ENCODE results near the gene HVCN1.
A peak's percentile ranks its signal among the peaks of the same experiment; 100 is the strongest.

HVCN1 gene

DNA sequence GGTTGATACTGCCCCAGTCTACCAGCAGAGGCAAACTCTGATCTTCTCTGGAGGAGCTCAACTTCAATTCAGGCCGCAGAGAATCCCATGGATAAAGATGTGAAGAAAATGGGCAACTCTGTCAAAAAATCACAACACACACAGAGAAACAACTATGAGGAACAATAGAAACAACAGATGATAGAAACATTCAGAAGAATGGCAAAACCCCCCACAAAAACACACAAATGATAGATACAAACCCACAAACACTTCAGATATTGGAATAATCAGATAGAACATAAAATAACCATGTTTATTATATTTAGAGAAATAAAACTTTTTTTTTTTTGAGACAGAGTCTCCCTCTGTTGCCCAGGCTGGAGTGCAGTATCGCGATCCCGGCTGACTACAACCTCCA lies 20.0 kb upstream of the HVCN1 start:
- Histone ChIP-seq H2BK120ac (ENCODE audit: insufficient read depth, low read length, poor library complexity) (no peak overlapping the region), H3K4me2 (ENCODE audit: low read length) (no peak overlapping the region), H3K79me2 (ENCODE audit: control insufficient read depth, insufficient read depth, low read length, poor library complexity) (no peaks in the 10 kb centered on the region), H3K4me3 (ENCODE audit: low read depth, low read length) (no peak overlapping the region), H3K9me3 (ENCODE audit: insufficient read depth, low read depth, low read length) (no peaks in the 10 kb centered on the region), H3K27ac (ENCODE audit: low read depth, low read length) (no peak overlapping the region), H4K8ac (ENCODE audit: low read depth, low read length) (no peak overlapping the region), H3K23ac (ENCODE audit: low read length) (no peak overlapping the region), H3K4ac (ENCODE audit: low read depth, low read length) (no peak overlapping the region), H3K36me3 (ENCODE audit: control insufficient read depth in 1 of 2, insufficient read depth in 2 of 2, low read length in 2 of 2) (no peaks in the 10 kb centered on the region), H3K18ac (ENCODE audit: low read length) (no peak overlapping the region), H3K27me3 (ENCODE audit: insufficient read depth, low read length) (no peaks in the 10 kb centered on the region), H4K91ac (ENCODE audit: low read depth, low read length) (no peak overlapping the region), H3K14ac (ENCODE audit: low read length) (no peak overlapping the region), H4K12ac (ENCODE audit: low read depth, low read length) (no peak overlapping the region), H3K79me1 (ENCODE audit: low read length) (no peaks in the 10 kb centered on the region), H2AK5ac (ENCODE audit: low read length) (no peak overlapping the region), H3K9ac (ENCODE audit: low read length) (no peak overlapping the region), H2BK12ac (ENCODE audit: low read length) (no peak overlapping the region), H2BK5ac (ENCODE audit: low read depth, low read length, poor library complexity) (no peak overlapping the region), H3K4me1 (ENCODE audit: control insufficient read depth in 1 of 2, insufficient read depth in 2 of 2, low read length in 2 of 2) (no peaks in the 10 kb centered on the region), H2AFZ (ENCODE audit: insufficient read depth, low read length, poor library complexity) (no peak overlapping the region)
- WGBS (ENCODE audit: extremely low coverage, insufficient coverage, insufficient read length): no CpG with 5 or more reads among the region's 4 CpGs
- no peak for DNase-seq

DNA sequence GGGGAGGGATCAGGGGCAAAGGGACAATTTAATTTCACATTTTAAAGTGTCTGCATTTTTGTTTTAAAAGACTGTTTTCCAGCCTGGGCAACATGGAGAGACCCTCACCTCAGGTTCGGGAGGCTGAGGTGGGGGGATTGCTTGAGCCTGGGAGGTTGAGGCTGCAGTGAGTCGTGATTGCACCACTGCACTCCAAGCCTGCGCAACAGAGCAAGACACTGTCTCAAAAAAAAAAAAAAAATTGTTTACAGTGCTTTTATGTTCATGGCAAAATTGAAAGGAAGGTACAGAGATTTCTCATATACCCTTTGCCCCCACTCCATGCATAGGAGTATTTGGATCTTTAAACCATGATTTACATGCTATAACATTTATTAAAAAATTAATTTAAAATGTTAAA lies 16.4 kb upstream of the HVCN1 start:
- Histone ChIP-seq H4K91ac (ENCODE audit: low read depth, low read length) (no peak overlapping the region), H4K8ac (ENCODE audit: low read depth, low read length) (no peak overlapping the region), H3K4me3 (ENCODE audit: low read depth, low read length) (no peak overlapping the region), H2AFZ (ENCODE audit: insufficient read depth, low read length, poor library complexity) (no peak overlapping the region), H3K14ac (ENCODE audit: low read length) (no peak overlapping the region), H3K27ac (ENCODE audit: low read depth, low read length) (no peak overlapping the region), H3K36me3 (ENCODE audit: control insufficient read depth in 1 of 2, insufficient read depth in 2 of 2, low read length in 2 of 2) (no peaks in the 10 kb centered on the region), H4K12ac (ENCODE audit: low read depth, low read length) (no peak overlapping the region), H2BK12ac (ENCODE audit: low read length) (no peak overlapping the region), H3K79me1 (ENCODE audit: low read length) (no peaks in the 10 kb centered on the region), H3K27me3 (ENCODE audit: insufficient read depth, low read length) (no peaks in the 10 kb centered on the region), H3K23ac (ENCODE audit: low read length) (no peak overlapping the region), H3K79me2 (ENCODE audit: control insufficient read depth, insufficient read depth, low read length, poor library complexity) (no peaks in the 10 kb centered on the region), H3K4ac (ENCODE audit: low read depth, low read length) (no peak overlapping the region), H3K9me3 (ENCODE audit: insufficient read depth, low read depth, low read length) (no peaks in the 10 kb centered on the region), H3K9ac (ENCODE audit: low read length) (no peak overlapping the region), H3K18ac (ENCODE audit: low read length) (no peak overlapping the region), H3K4me2 (ENCODE audit: low read length) (no peak overlapping the region), H2AK5ac (ENCODE audit: low read length) (no peak overlapping the region), H2BK120ac (ENCODE audit: insufficient read depth, low read length, poor library complexity) (no peak overlapping the region), H2BK5ac (ENCODE audit: low read depth, low read length, poor library complexity) (no peak overlapping the region), H3K4me1 (ENCODE audit: control insufficient read depth in 1 of 2, insufficient read depth in 2 of 2, low read length in 2 of 2) (no peaks in the 10 kb centered on the region)
- DNase-seq: no peak
- no CpG with 5 or more reads among the region's 3 CpGs for WGBS (ENCODE audit: extremely low coverage, insufficient coverage, insufficient read length)

GRCh38 chr12:110704750-110705149 lies 15.8 kb upstream of the HVCN1 start:
- no peaks in the 10 kb centered on the region for H3K79me1 ChIP-seq (ENCODE audit: low read length)
- no peaks in the 10 kb centered on the region for H3K4me1 ChIP-seq (ENCODE audit: control insufficient read depth in 1 of 2, insufficient read depth in 2 of 2, low read length in 2 of 2)
- no peak overlapping the region for H2BK12ac ChIP-seq (ENCODE audit: low read length)
- H3K27ac ChIP-seq (ENCODE audit: low read depth, low read length): no peak overlapping the region
- H4K91ac ChIP-seq (ENCODE audit: low read depth, low read length): no peak overlapping the region
- H3K9ac ChIP-seq (ENCODE audit: low read length): no peak overlapping the region
- no peak overlapping the region for H3K4me2 ChIP-seq (ENCODE audit: low read length)
- no peak overlapping the region for H2AFZ ChIP-seq (ENCODE audit: insufficient read depth, low read length, poor library complexity)
- no CpG with 5 or more reads among the region's 5 CpGs for WGBS (ENCODE audit: extremely low coverage, insufficient coverage, insufficient read length)
- H3K79me2 ChIP-seq (ENCODE audit: control insufficient read depth, insufficient read depth, low read length, poor library complexity): no peaks in the 10 kb centered on the region
- no peak overlapping the region for H4K8ac ChIP-seq (ENCODE audit: low read depth, low read length)
- no peak overlapping the region for H2AK5ac ChIP-seq (ENCODE audit: low read length)
- H3K4me3 ChIP-seq (ENCODE audit: low read depth, low read length): no peak overlapping the region
- no peaks in the 10 kb centered on the region for H3K36me3 ChIP-seq (ENCODE audit: control insufficient read depth in 1 of 2, insufficient read depth in 2 of 2, low read length in 2 of 2)
- H3K18ac ChIP-seq (ENCODE audit: low read length): no peak overlapping the region
- DNase-seq: peak; percentile 30 to 59
- no peak overlapping the region for H4K12ac ChIP-seq (ENCODE audit: low read depth, low read length)
- H3K9me3 ChIP-seq (ENCODE audit: insufficient read depth, low read depth, low read length): no peaks in the 10 kb centered on the region
- H2BK120ac ChIP-seq (ENCODE audit: insufficient read depth, low read length, poor library complexity): no peak overlapping the region
- H3K14ac ChIP-seq (ENCODE audit: low read length): no peak overlapping the region
- no peak overlapping the region for H3K23ac ChIP-seq (ENCODE audit: low read length)
- no peak overlapping the region for H3K4ac ChIP-seq (ENCODE audit: low read depth, low read length)
- no peak overlapping the region for H2BK5ac ChIP-seq (ENCODE audit: low read depth, low read length, poor library complexity)
- H3K27me3 ChIP-seq (ENCODE audit: insufficient read depth, low read length): no peaks in the 10 kb centered on the region

DNA sequence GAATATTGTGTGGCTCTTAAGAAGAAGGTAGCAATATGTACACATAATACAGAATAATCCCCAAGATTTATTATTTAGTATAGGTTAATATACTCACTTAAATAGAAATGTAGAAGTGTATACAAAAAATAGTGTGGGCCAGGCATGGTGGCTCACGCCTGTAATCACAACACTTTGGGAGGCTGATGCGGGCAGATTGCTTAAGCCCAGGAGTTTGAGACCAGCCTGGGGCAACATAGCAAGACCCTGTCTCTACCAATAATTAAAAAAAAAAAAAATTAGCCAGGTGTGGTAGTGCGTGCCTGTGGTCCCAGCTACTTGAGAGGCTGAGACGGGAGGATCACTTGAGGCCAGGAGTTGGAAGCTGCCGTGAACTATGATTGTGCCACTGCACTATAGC lies 15.3 kb upstream of the HVCN1 start:
- H4K8ac ChIP-seq (ENCODE audit: low read depth, low read length): no peak overlapping the region
- H2AK5ac ChIP-seq (ENCODE audit: low read length): no peak overlapping the region
- H2BK120ac ChIP-seq (ENCODE audit: insufficient read depth, low read length, poor library complexity): no peak overlapping the region
- H2BK5ac ChIP-seq (ENCODE audit: low read depth, low read length, poor library complexity): no peak overlapping the region
- no peak overlapping the region for H3K4me2 ChIP-seq (ENCODE audit: low read length)
- H2BK12ac ChIP-seq (ENCODE audit: low read length): no peak overlapping the region
- no peak overlapping the region for H3K14ac ChIP-seq (ENCODE audit: low read length)
- H3K9me3 ChIP-seq (ENCODE audit: insufficient read depth, low read depth, low read length): no peaks in the 10 kb centered on the region
- no peak overlapping the region for H2AFZ ChIP-seq (ENCODE audit: insufficient read depth, low read length, poor library complexity)
- H3K27ac ChIP-seq (ENCODE audit: low read depth, low read length): no peak overlapping the region
- WGBS (ENCODE audit: extremely low coverage, insufficient coverage, insufficient read length): no CpG with 5 or more reads among the region's 5 CpGs
- no peak overlapping the region for H3K9ac ChIP-seq (ENCODE audit: low read length)
- no peaks in the 10 kb centered on the region for H3K36me3 ChIP-seq (ENCODE audit: control insufficient read depth in 1 of 2, insufficient read depth in 2 of 2, low read length in 2 of 2)
- H4K91ac ChIP-seq (ENCODE audit: low read depth, low read length): no peak overlapping the region
- DNase-seq: peak; percentile 87 to 92
- no peak overlapping the region for H3K23ac ChIP-seq (ENCODE audit: low read length)
- no peak overlapping the region for H4K12ac ChIP-seq (ENCODE audit: low read depth, low read length)
- no peaks in the 10 kb centered on the region for H3K79me1 ChIP-seq (ENCODE audit: low read length)
- H3K79me2 ChIP-seq (ENCODE audit: control insufficient read depth, insufficient read depth, low read length, poor library complexity): no peaks in the 10 kb centered on the region
- no peaks in the 10 kb centered on the region for H3K4me1 ChIP-seq (ENCODE audit: control insufficient read depth in 1 of 2, insufficient read depth in 2 of 2, low read length in 2 of 2)
- H3K27me3 ChIP-seq (ENCODE audit: insufficient read depth, low read length): no peaks in the 10 kb centered on the region
- H3K18ac ChIP-seq (ENCODE audit: low read length): no peak overlapping the region
- no peak overlapping the region for H3K4me3 ChIP-seq (ENCODE audit: low read depth, low read length)
- H3K4ac ChIP-seq (ENCODE audit: low read depth, low read length): no peak overlapping the region
